Naive thymus-derived CD4-positive, alpha-beta T cell (primary cell): ENCODE results near the gene TOP1. TPM values are rescaled to one million over a fixed set of nuclear protein-coding genes. Genes with fewer than 3 reads are reported as not detected.
"Not testable (repeated sequence)": the region's sequence is repeated elsewhere in the genome, so short reads cannot be mapped to it uniquely, and the experiment has no call there.

ENCODE experiments used
- ATAC-seq: fragments of 150-1000 bp; cut with Tn5 transposase; 2 replicates; pipeline ENCODE4 v1.10.0; 2021; ENCODE audit warnings: mild to moderate bottlenecking, moderate library complexity
- CTCF ChIA-PET: fragments of 350-600 bp; sonication (Branson Sonifier 250); formaldehyde crosslinking; loops from one replicate; lab custom pipeline; 2021; ENCODE audit warnings: antibody characterized with exemption; lab: Charles Lee
- POLR2A ChIA-PET: fragments of 350-600 bp; sonication (Branson Sonifier 250); formaldehyde crosslinking; loops from one replicate; lab custom pipeline; 2021; ENCODE audit warnings: antibody characterized with exemption, inconsistent platforms; lab: Charles Lee
- DNase-seq, 9 donors: peaks; one replicate each; pipeline versions ENCODE4 v3.0.0 to v3.0.0-alpha.2; 2020 to 2022; ENCODE audit warnings: mixed read lengths in 1 of 9
- H3K27ac ChIP-seq: one replicate; pipeline ENCODE4 v1.7.0; 2013; ENCODE audit warnings: mild to moderate bottlenecking, low read depth, low read length, moderate library complexity
- H3K27me3 ChIP-seq, 2 donors: one replicate each; pipeline ENCODE4 v1.7.0; 2013; ENCODE audit warnings: low read length in 2 of 2, mild to moderate bottlenecking in 2 of 2, moderate library complexity in 2 of 2; ENCODE audit not compliant: control insufficient read depth in 2 of 2, insufficient read depth in 2 of 2
- H3K36me3 ChIP-seq, 3 experiments: 1 replicate in 2 of 3; 2 replicates in 1 of 3; pipeline ENCODE4 v1.7.0; 2013; ENCODE audit warnings: low read length in 3 of 3, mild to moderate bottlenecking in 3 of 3, moderate library complexity in 1 of 3; ENCODE audit not compliant: insufficient read depth in 3 of 3, control insufficient read depth in 2 of 3
- H3K4me1 ChIP-seq, 2 donors: one replicate each; pipeline ENCODE4 v1.7.0; 2013; ENCODE audit warnings: low read length in 2 of 2, mild to moderate bottlenecking in 2 of 2, moderate library complexity in 1 of 2; ENCODE audit not compliant: control insufficient read depth in 2 of 2, insufficient read depth in 2 of 2
- H3K4me3 ChIP-seq: 2 replicates; pipeline ENCODE4 v1.7.0; 2013; ENCODE audit warnings: mild to moderate bottlenecking, low read length
- H3K9me3 ChIP-seq, 3 experiments: 1 replicate in 2 of 3; 2 replicates in 1 of 3; pipeline ENCODE4 v1.7.0; 2013; ENCODE audit warnings: low read length in 3 of 3; ENCODE audit not compliant: control insufficient read depth in 2 of 3
- H3K27ac Mint-ChIP-seq, 9 donors: one replicate each; pipeline ENCODE4 v1.8.0; 2020 to 2022; ENCODE audit warnings: mixed read lengths in 9 of 9, mild to moderate bottlenecking in 8 of 9, moderate library complexity in 5 of 9, inconsistent platforms in 2 of 9
- H3K27me3 Mint-ChIP-seq, 5 donors: one replicate each; pipeline ENCODE4 v1.8.0; 2021 to 2022; ENCODE audit warnings: mixed read lengths in 5 of 5, mild to moderate bottlenecking in 1 of 5
- H3K36me3 Mint-ChIP-seq, 5 donors: one replicate each; pipeline ENCODE4 v1.8.0; 2020 to 2022; ENCODE audit warnings: mixed read lengths in 5 of 5, mild to moderate bottlenecking in 3 of 5, inconsistent platforms in 1 of 5
- H3K4me1 Mint-ChIP-seq, 7 donors: one replicate each; pipeline ENCODE4 v1.8.0; 2020 to 2022; ENCODE audit warnings: mixed read lengths in 7 of 7, mild to moderate bottlenecking in 3 of 7, inconsistent platforms in 1 of 7
- H3K4me3 Mint-ChIP-seq, 10 donors: one replicate each; pipeline ENCODE4 v1.8.0; 2020 to 2022; ENCODE audit warnings: mild to moderate bottlenecking in 10 of 10, mixed read lengths in 10 of 10, moderate library complexity in 6 of 10, inconsistent platforms in 2 of 10
- H3K9me3 Mint-ChIP-seq, 11 donors: one replicate each; pipeline ENCODE4 v1.8.0; 2020 to 2022; ENCODE audit warnings: mixed read lengths in 11 of 11, mild to moderate bottlenecking in 4 of 11, inconsistent platforms in 1 of 11, moderate library complexity in 1 of 11
- intact Hi-C, 2 donors: fragments of 100-400 bp; cut with micrococcal nuclease; formaldehyde crosslinking; loops; one replicate each; pipeline ENCODE4 v1.15.1; 2023
- polyA plus RNA-seq, 2 donors: library from polyadenylated mRNA; unstranded; fragments of 300-500 nt; fragmentation: Illumina TruSeq; gene quantifications; one replicate each; pipeline ENCODE4 v1.2.3, GENCODE V29; 2021
- total RNA-seq, 6 experiments: library from RNA in 5 of 6; stranded (reverse) in 5 of 6; gene quantifications; 1 replicate in 5 of 6; 2 replicates in 1 of 6; pipeline ENCODE4 v1.2.3 and lab custom pipeline; 2021 to 2026

The TOP1 gene
- total and polyA plus RNA-seq, 7 experiments from 2014 or later, result 10.2 to 82.8 (median 33.3) TPM

DNA sequence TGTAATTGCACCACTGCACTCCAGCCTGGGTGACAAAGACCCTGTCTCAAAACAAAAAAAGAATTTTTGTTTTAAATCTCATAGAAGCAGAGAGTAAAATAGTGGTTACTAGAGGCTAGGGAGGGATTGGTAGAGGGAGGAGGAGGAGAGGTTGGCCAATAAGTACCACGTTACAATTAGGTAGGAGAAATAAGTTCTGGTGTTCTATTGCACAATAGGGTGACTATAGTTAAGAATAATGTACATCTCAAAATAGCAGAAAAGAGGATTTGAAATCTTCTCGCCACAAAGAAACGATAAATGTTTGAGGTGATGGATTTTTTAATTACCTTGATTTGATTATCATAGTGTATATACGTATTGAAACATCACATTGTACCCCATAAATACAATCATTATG, 27.1 kb upstream of the TOP1 start:
- Histone ChIP-seq H3K4me1 (peaks cover 0 to 11% of the 10 kb centered on the region in 2 donors), H3K4me3 (no peak overlapping the region), H3K27ac (no peak overlapping the region), H3K36me3 (no peaks in the 10 kb centered on the region), H3K27me3 (no peaks in the 10 kb centered on the region), H3K9me3 (no peaks in the 10 kb centered on the region)
- Mint-ChIP-seq H3K9me3 (peaks cover 0 to 2% (median 0%) of the 10 kb centered on the region in 11 donors), H3K27ac (peak overlapping the region in 1 of 9 donors; percentile 41), H3K4me1 (peaks cover 0 to 31% (median 8%) of the 10 kb centered on the region in 7 donors), H3K36me3 (peaks cover 0 to 4% (median 0%) of the 10 kb centered on the region in 5 donors), H3K4me3 (no peak overlapping the region), H3K27me3 (no peaks in the 10 kb centered on the region)
- DNase-seq (no peak), ATAC-seq (no peak)
- POLR2A ChIA-PET, result no interaction called here
- CTCF ChIA-PET, result interaction anchor here (1.3 to 1.5 kb wide), 2 partner anchors 11 to 94 kb away, joined by 4 read pairs; no protein-coding TSS in a partner anchor
- intact Hi-C loops, result no loop called here

DNA sequence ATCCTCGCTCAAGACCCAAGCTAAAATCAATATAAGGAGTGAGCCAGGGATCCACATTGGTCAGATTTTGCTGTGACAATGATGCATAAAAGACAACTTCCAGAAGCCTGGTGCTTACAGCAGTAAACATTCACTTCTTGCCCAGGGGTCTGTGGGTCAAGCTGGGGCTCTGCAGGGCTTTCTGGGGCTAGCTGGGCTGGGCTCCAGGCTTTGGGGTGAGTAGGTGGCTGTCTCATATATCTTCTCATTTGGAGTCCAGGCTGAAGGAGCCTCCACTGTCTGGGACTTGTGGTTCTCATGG, 25.8 kb upstream of the TOP1 start:
- Mint-ChIP-seq H3K27me3 (no peaks in the 10 kb centered on the region), H3K4me1 (peaks cover 3 to 36% (median 10%) of the 10 kb centered on the region in 7 donors), H3K4me3 (peak overlapping the region in 2 of 10 donors; percentile 63 to 77), H3K9me3 (peaks cover 0 to 2% (median 0%) of the 10 kb centered on the region in 11 donors), H3K27ac (peak overlapping the region in 4 of 9 donors; percentile 14 to 98 (median 77)), H3K36me3 (peaks cover 0 to 5% (median 0%) of the 10 kb centered on the region in 5 donors)
- intact Hi-C loops, result loop anchor here (1.0 kb wide), 3 partner anchors 11 to 46 kb away; partner anchors contain the start of gene TOP1 (in 2 of the 2)
- ChIA-PET CTCF (interaction anchor here (0.6 kb wide), 1 partner anchor 41 kb away, joined by 4 read pairs; no protein-coding TSS in a partner anchor), POLR2A (no interaction called here)
- Histone ChIP-seq H3K9me3 (no peaks in the 10 kb centered on the region), H3K36me3 (no peaks in the 10 kb centered on the region), H3K27ac (no peak overlapping the region), H3K4me1 (peaks cover 0 to 11% of the 10 kb centered on the region in 2 donors), H3K4me3 (peak overlapping the region; percentile 48), H3K27me3 (no peaks in the 10 kb centered on the region)
- DNase-seq (no peak), ATAC-seq (no peak)

DNA sequence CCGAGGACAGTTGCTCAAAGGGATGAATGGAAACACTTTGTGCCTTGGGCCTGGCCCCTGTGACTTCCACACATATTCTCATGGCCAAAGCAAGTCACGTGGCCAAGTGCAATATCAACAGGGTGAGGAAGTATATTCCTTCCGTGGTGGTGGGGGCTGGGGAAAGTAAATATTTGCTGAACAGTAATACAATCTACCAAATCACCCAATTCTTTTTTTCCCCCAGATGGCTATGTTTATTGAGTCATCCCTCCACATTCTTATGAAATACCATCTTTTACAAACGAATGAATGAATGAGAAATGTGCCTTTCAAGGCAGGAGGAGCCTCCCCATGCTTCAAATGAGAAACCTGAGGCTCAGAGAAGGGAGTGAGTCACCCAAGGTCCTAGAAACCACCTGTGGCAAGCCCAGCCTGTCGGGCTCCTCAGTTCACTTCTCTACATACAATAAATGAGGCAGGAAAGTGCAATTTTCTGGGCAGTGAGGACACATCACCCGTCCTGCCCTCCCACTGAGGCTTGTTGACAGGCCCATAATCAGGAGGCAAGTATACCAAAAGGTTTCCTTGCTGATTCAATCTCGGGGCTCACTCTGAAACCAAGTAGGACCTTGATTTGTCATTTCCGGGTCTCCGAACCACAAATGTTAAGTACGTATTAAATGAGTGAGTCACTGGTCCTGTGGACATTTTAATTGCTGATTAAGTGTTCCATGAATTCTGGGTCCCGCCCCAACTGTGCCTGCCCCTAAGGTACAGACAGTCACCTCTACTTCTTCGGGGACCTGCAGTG, 25.3 kb upstream of the TOP1 start:
- peaks cover 0 to 9% (median 0%) of the 10 kb centered on the region in 5 donors for H3K36me3 Mint-ChIP-seq
- Histone ChIP-seq H3K27me3 (no peaks in the 10 kb centered on the region), H3K27ac (no peak overlapping the region), H3K9me3 (no peaks in the 10 kb centered on the region), H3K36me3 (no peaks in the 10 kb centered on the region), H3K4me3 (peak overlapping the region; percentile 48), H3K4me1 (peaks cover 0 to 11% of the 10 kb centered on the region in 2 donors)
- peaks cover 8 to 41% (median 16%) of the 10 kb centered on the region in 7 donors for H3K4me1 Mint-ChIP-seq
- POLR2A ChIA-PET, result no interaction called here
- H3K9me3 Mint-ChIP-seq, result peaks cover 0 to 2% (median 0%) of the 10 kb centered on the region in 11 donors
- no peaks in the 10 kb centered on the region for H3K27me3 Mint-ChIP-seq
- CTCF ChIA-PET, result no interaction called here
- DNase-seq (peak in 8 of 9 donors; percentile 15 to 73 (median 23)), ATAC-seq (peak; percentile 85)
- H3K27ac Mint-ChIP-seq, result peak overlapping the region; percentile 42 to 98 (median 68)
- intact Hi-C loops, result loop anchor here (1.0 kb wide), 3 partner anchors 12 to 45 kb away; partner anchors contain the start of gene TOP1 (in 2 of the 2)
- peak overlapping the region in 8 of 10 donors; percentile 39 to 77 (median 54) for H3K4me3 Mint-ChIP-seq

DNA sequence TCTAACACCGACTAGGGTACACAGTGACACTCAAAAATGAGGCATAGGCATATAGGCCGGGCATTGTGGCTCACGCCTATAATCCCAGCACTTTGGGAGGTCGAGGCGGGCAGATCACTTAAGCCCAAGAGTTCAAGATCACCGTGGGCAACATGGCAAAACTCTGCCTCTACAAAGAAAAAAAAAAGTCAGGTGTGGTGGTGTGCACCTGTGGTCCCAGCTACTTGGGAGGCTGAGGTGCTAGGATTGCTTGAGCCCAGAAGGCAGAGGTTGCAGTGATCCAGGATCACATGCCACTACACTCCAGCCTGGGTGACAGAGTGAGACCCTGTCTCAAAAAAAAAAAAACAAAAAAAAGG, 24.7 kb upstream of the TOP1 start:
- H3K36me3 Mint-ChIP-seq, H3K9me3 ChIP-seq, H3K36me3 ChIP-seq, H3K27me3 ChIP-seq, H3K27me3 Mint-ChIP-seq, CTCF ChIA-PET, H3K27ac ChIP-seq, ATAC-seq, DNase-seq, POLR2A ChIA-PET, H3K9me3 Mint-ChIP-seq: not testable (repeated sequence)
- Mint-ChIP-seq H3K27ac (peak overlapping the region in 8 of 9 donors; percentile 56 to 98 (median 68)), H3K4me1 (peaks cover 11 to 44% (median 19%) of the 10 kb centered on the region in 7 donors), H3K4me3 (peak overlapping the region in 6 of 10 donors; percentile 39 to 77 (median 54))
- Histone ChIP-seq H3K4me3 (peak overlapping the region; percentile 48), H3K4me1 (peaks cover 0 to 11% of the 10 kb centered on the region in 2 donors)
- intact Hi-C loops, result loop anchor here (1.0 kb wide), 3 partner anchors 13 to 44 kb away; partner anchors contain the start of gene TOP1 (in 2 of the 2)

DNA sequence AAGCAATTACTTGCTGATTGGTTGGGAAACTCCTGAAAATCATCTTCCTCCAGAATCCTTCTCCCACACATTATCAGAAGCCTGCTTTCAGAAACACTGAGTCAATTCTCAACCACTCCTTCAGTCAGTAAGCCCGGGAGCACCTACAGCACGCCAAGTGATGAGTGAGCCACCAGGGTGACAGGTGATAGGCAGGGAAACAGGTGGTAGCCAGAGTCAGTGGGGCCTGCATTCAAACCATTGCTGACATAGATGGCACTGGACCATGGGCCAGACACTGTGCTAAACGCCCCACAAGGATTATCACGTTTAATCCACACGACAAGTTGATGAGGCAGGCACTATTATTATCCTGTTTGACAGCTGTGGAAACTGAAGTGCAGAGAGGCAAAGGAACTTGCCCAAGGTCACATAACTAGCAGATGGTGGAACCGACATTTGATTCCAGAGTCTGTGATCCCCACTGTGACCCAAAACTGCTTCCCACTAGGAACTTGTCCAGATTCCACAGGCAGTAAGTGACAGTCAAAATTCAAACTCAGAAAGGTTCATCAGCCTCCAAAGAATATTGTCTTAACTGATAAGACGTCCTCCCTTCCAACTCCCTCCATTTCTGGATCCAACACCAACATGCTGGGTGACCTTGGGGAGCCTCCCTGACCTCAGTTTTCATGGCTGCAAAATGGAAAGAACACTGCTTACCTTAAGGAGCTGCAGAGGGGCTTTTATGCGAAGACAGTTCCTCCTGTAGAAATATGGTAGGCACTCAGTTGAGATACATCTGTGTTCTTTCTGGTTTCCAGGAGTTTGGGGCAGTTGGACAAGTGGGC, 23.9 kb upstream of the TOP1 start:
- Mint-ChIP-seq H3K4me1 (peaks cover 11 to 46% (median 19%) of the 10 kb centered on the region in 7 donors), H3K4me3 (no peak overlapping the region), H3K36me3 (peaks cover 0 to 9% (median 0%) of the 10 kb centered on the region in 5 donors), H3K27me3 (no peaks in the 10 kb centered on the region), H3K9me3 (peaks cover 0 to 2% (median 0%) of the 10 kb centered on the region in 11 donors), H3K27ac (peak overlapping the region in 1 of 9 donors; percentile 98)
- peaks cover 0 to 11% of the 10 kb centered on the region in 2 donors for H3K4me1 ChIP-seq
- ATAC-seq, result no peak
- ChIA-PET POLR2A (no interaction called here), CTCF (no interaction called here)
- no peaks in the 10 kb centered on the region for H3K36me3 ChIP-seq
- peak in 1 of 9 donors; percentile 31 for DNase-seq
- H3K27ac ChIP-seq, result no peak overlapping the region
- no peaks in the 10 kb centered on the region for H3K27me3 ChIP-seq
- no peak overlapping the region for H3K4me3 ChIP-seq
- no peaks in the 10 kb centered on the region for H3K9me3 ChIP-seq
- intact Hi-C loops, result no loop called here

DNA sequence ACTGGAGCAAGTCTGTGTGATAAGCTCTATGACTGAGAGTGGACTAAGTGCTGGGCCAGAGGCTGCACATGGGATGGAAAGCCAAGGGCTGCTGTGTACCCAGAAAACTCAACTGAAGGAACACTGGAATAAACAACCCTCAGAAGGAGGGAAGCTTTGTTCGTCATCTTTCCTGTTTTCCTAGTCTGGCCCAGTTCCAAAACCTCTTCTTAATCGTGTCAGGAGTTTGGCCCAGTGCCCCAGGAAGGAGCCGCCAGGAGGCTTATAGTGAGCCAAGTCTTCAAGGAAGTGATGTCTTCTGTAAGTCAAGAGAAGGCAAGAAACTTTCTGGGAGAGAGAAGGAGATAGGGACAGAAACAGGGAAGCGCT, 23.3 kb upstream of the TOP1 start:
- Histone ChIP-seq H3K27ac (no peak overlapping the region), H3K4me1 (peaks cover 0 to 11% of the 10 kb centered on the region in 2 donors), H3K4me3 (no peak overlapping the region), H3K27me3 (no peaks in the 10 kb centered on the region), H3K36me3 (no peaks in the 10 kb centered on the region), H3K9me3 (no peaks in the 10 kb centered on the region)
- Mint-ChIP-seq H3K27me3 (no peaks in the 10 kb centered on the region), H3K9me3 (peaks cover 0 to 2% (median 0%) of the 10 kb centered on the region in 11 donors), H3K36me3 (peaks cover 0 to 9% (median 0%) of the 10 kb centered on the region in 5 donors), H3K4me1 (peaks cover 11 to 52% (median 19%) of the 10 kb centered on the region in 7 donors), H3K4me3 (no peak overlapping the region), H3K27ac (peak overlapping the region in 1 of 9 donors; percentile 55)
- no peak for DNase-seq
- ATAC-seq, result no peak
- ChIA-PET CTCF (interaction anchor here (1.1 kb wide), 1 partner anchor 13 kb away, joined by 4 read pairs; no protein-coding TSS in a partner anchor), POLR2A (no interaction called here)
- intact Hi-C loops, result no loop called here
